HCT116 (cell line): ENCODE results near the gene TUB. TPM values are rescaled to one million over a fixed set of nuclear protein-coding genes. Genes with fewer than 3 reads are reported as not detected.

Experiments used
- ATAC-seq: fragments of 200-7000 bp; cut with Tn5 transposase; 2 replicates; pipeline ENCODE4 v1.9.1; 2020; ENCODE audit warnings: mild to moderate bottlenecking, moderate library complexity
- BruUV-seq: library from RNA; stranded (reverse); fragments of 400-500 nt; replicated peaks from 2 replicates; lab custom pipeline; 2021; lab: Mats Ljungman, UMichigan
- CTCF ChIA-PET: fragments of 300-600 bp; sonication (Branson Sonifier 250); formaldehyde crosslinking; loops from one replicate; lab custom pipeline; 2021; ENCODE audit warnings: antibody characterized with exemption; lab: Charles Lee
- POLR2A ChIA-PET: fragments of 300-600, 350-600 bp; sonication (Branson Sonifier 250); formaldehyde crosslinking; loops from one replicate; lab custom pipeline; 2021; ENCODE audit warnings: antibody characterized with exemption; lab: Charles Lee
- RAD21 ChIA-PET, 2 experiments: fragments of 300-600 bp; sonication (Branson Sonifier 250); formaldehyde crosslinking; loops; one replicate each; lab custom pipeline; 2023; ENCODE audit warnings: low total read pairs in 2 of 2; ENCODE audit not compliant: uncharacterized antibody in 2 of 2, unreplicated experiment in 2 of 2, low non-redundant PET in 1 of 2; lab: Charles Lee
- DNase-seq: peaks from one replicate; pipeline ENCODE4 v3.0.0-alpha.2; 2010; ENCODE audit warnings: low read depth, low spot score
- H2AFZ ChIP-seq: fragments of 200-600 bp; shearing (Covaris generic), sonication (generic); 2 replicates; pipeline ENCODE4 v1.6.1; 2017; ENCODE audit warnings: low read depth, mixed run types, mixed read lengths, antibody characterized with exemption, low read length; ENCODE audit not compliant: poor library complexity, severe bottlenecking
- H3K27ac ChIP-seq: 2 replicates; pipeline ENCODE4 v1.5.1; 2012; ENCODE audit warnings: low read depth, low read length
- H3K27me3 ChIP-seq: fragments of 200-600 bp; sonication (generic); 2 replicates; pipeline ENCODE4 v1.6.1; 2016; ENCODE audit warnings: mixed run types, low read length, mixed read lengths; ENCODE audit not compliant: insufficient read depth
- H3K36me3 ChIP-seq, 2 experiments: fragments of 200-500 bp in 1 of 2; fragments of 200-600 bp in 1 of 2; sonication (Bioruptor generic) in 1 of 2; sonication (generic) in 1 of 2; 2 replicates each; pipeline versions ENCODE4 v1.5.1 to v1.6.1; 2014 to 2016; ENCODE audit warnings: low read length in 2 of 2, inconsistent platforms in 1 of 2, mixed read lengths in 1 of 2, mixed run types in 1 of 2; ENCODE audit not compliant: insufficient read depth in 2 of 2, control insufficient read depth in 1 of 2
- H3K4me1 ChIP-seq, 2 experiments: fragments of 200-600 bp in 1 of 2; sonication (generic) in 1 of 2; 2 replicates each; pipeline versions ENCODE4 v1.5.1 to v1.6.1; 2012 to 2017; ENCODE audit warnings: low read length in 2 of 2, inconsistent platforms in 1 of 2, mild to moderate bottlenecking in 1 of 2, mixed read lengths in 1 of 2, mixed run types in 1 of 2, moderate library complexity in 1 of 2; ENCODE audit not compliant: insufficient read depth in 2 of 2, control insufficient read depth in 1 of 2
- H3K4me2 ChIP-seq: fragments of 200-600 bp; sonication (generic); 2 replicates; pipeline ENCODE4 v1.6.1; 2017; ENCODE audit warnings: mixed run types, low read length, mixed read lengths
- H3K4me3 ChIP-seq, 2 experiments: fragments of 200-600 bp in 1 of 2; sonication (generic) in 1 of 2; replicated peaks in 1 of 2; 2 replicates each; pipeline ENCODE4 v1.5.1; 2011 to 2016; ENCODE audit warnings: low read length in 2 of 2, control low read depth in 1 of 2, low read depth in 1 of 2, mild to moderate bottlenecking in 1 of 2, mixed read lengths in 1 of 2, mixed run types in 1 of 2
- H3K79me2 ChIP-seq: fragments of 200-600 bp; sonication (generic); 2 replicates; pipeline ENCODE4 v1.6.1; 2017; ENCODE audit warnings: mild to moderate bottlenecking, mixed run types, low read length, moderate library complexity, mixed read lengths; ENCODE audit not compliant: insufficient read depth
- H3K9ac ChIP-seq: fragments of 200-600 bp; sonication (generic); 2 replicates; pipeline ENCODE4 v1.6.1; 2016; ENCODE audit warnings: low read length, mixed read lengths
- H3K9me2 ChIP-seq: fragments of 200-600 bp; sonication (generic), shearing (Covaris generic); 2 replicates; pipeline ENCODE4 v1.6.1; 2017; ENCODE audit warnings: mixed run types, mild to moderate bottlenecking, moderate library complexity; ENCODE audit not compliant: insufficient read depth
- H3K9me3 ChIP-seq, 2 experiments: fragments of 200-500 bp in 1 of 2; fragments of 200-600 bp in 1 of 2; sonication (Bioruptor generic) in 1 of 2; sonication (generic) in 1 of 2; 2 replicates each; pipeline ENCODE4 v1.6.1; 2014 to 2017; ENCODE audit warnings: low read length in 2 of 2, mixed read lengths in 2 of 2, inconsistent platforms in 1 of 2, low read depth in 1 of 2, mild to moderate bottlenecking in 1 of 2, mixed run types in 1 of 2, moderate library complexity in 1 of 2; ENCODE audit not compliant: control insufficient read depth in 1 of 2, insufficient read depth in 1 of 2
- H4K20me1 ChIP-seq: fragments of 200-600 bp; sonication (generic), shearing (Covaris generic); 2 replicates; pipeline ENCODE4 v1.6.1; 2017; ENCODE audit warnings: mixed run types, mild to moderate bottlenecking, moderate library complexity; ENCODE audit not compliant: insufficient read depth
- CBX3 ChIP-seq: IDR thresholded peaks from 2 replicates; pipeline ENCODE4 v1.6.1; 2012; ENCODE audit warnings: low read depth
- CEBPB ChIP-seq: IDR thresholded peaks from 2 replicates; pipeline ENCODE4 v1.6.1; 2012; ENCODE audit warnings: low read depth
- CTCF ChIP-seq, 3 experiments: fragments of 200-600 bp in 1 of 3; sonication (generic) in 1 of 3; IDR thresholded peaks in 2 of 3; conservative IDR thresholded peaks in 1 of 3; 2 replicates each; pipeline ENCODE4 v1.5.1; 2012 to 2017; ENCODE audit warnings: low read depth in 2 of 3, low read length in 2 of 3, antibody characterized with exemption in 1 of 3, borderline replicate concordance in 1 of 3, control low read depth in 1 of 3, mild to moderate bottlenecking in 1 of 3, mixed read lengths in 1 of 3, mixed run types in 1 of 3, moderate library complexity in 1 of 3; ENCODE audit not compliant: insufficient read depth in 1 of 3
- ELF1 ChIP-seq: IDR thresholded peaks from 2 replicates; pipeline ENCODE4 v1.6.1; 2012; ENCODE audit warnings: low read depth, borderline replicate concordance
- EZH2phosphoT487 ChIP-seq: fragments of 200-600 bp; IDR thresholded peaks from 2 replicates; pipeline ENCODE4 v1.6.1; 2018; ENCODE audit warnings: antibody characterized with exemption, borderline replicate concordance
- POLR2A ChIP-seq: IDR thresholded peaks from 2 replicates; pipeline ENCODE4 v1.7.0; 2011; ENCODE audit warnings: borderline replicate concordance; ENCODE audit not compliant: insufficient read depth, insufficient read length; ENCODE audit errors: extremely low read depth
- RAD21 ChIP-seq: IDR thresholded peaks from 2 replicates; pipeline ENCODE4 v1.6.1; 2012; ENCODE audit warnings: low read depth, mild to moderate bottlenecking
- SIN3A ChIP-seq: IDR thresholded peaks from 2 replicates; pipeline ENCODE4 v1.6.1; 2012; ENCODE audit warnings: low read depth
- SP1 ChIP-seq: IDR thresholded peaks from 2 replicates; pipeline ENCODE4 v1.6.1; 2012; ENCODE audit warnings: low read depth
- SRF ChIP-seq: IDR thresholded peaks from 2 replicates; pipeline ENCODE4 v1.6.1; 2012; ENCODE audit warnings: low read depth
- YY1 ChIP-seq: IDR thresholded peaks from 2 replicates; pipeline ENCODE4 v1.6.1; 2011; ENCODE audit warnings: low read length, low read depth, moderate library complexity, mild to moderate bottlenecking; ENCODE audit not compliant: insufficient replicate concordance; ENCODE audit errors: extremely low read depth
- ZNF274 ChIP-seq: fragments of 200-500 bp; sonication (Bioruptor generic); IDR thresholded peaks from 2 replicates; pipeline ENCODE4 v1.6.1; 2014; ENCODE audit warnings: mild to moderate bottlenecking, low read depth, low read length, inconsistent platforms
- intact Hi-C: fragments of 100-400 bp; cut with micrococcal nuclease; formaldehyde crosslinking; loops from 2 replicates; pipeline ENCODE4 v1.10.0; 2022
- total RNA-seq: library from RNA; stranded (reverse); gene quantifications from one replicate; pipeline ENCODE4 v1.2.1, GENCODE V29; 2021; ENCODE audit not compliant: unreplicated experiment

The TUB gene
- total RNA-seq, 1 experiment from 2014 or later = 0.02 TPM

GRCh38 chr11:8138526-8138925 is 57.5 kb downstream of the TUB start:
- ChIA-PET CTCF (no interaction called here), POLR2A (no interaction called here), RAD21 (no interaction called here)
- H3K36me3 ChIP-seq = no peaks in the 10 kb centered on the region
- H3K27me3 ChIP-seq = no peaks in the 10 kb centered on the region
- TF ChIP-seq CTCF (IDR thresholded peaks at IDR 0.05 in 2 of 3, conservative IDR thresholded peaks at IDR 0.05 in 1 of 3; ENCODE audit: borderline replicate concordance in 1 of 3, insufficient read depth in 1 of 3, low read depth in 2 of 3, low read length in 2 of 3) (no peak), CEBPB (no peak), ZNF274 (no peak), SP1 (no peak), SRF (no peak), SIN3A (no peak), RAD21 (no peak), POLR2A (no peak)
- BruUV-seq = no TSS peak
- H2AFZ ChIP-seq = no peak overlapping the region
- H3K4me2 ChIP-seq = no peak overlapping the region
- no peak overlapping the region for H3K4me3 ChIP-seq
- no peaks in the 10 kb centered on the region for H3K4me1 ChIP-seq
- no peaks in the 10 kb centered on the region for H4K20me1 ChIP-seq
- DNase-seq (no peak), ATAC-seq (no peak)
- no peaks in the 10 kb centered on the region for H3K79me2 ChIP-seq
- intact Hi-C loops = no loop called here
- no peaks in the 10 kb centered on the region for H3K9me3 ChIP-seq
- no peak overlapping the region for H3K27ac ChIP-seq
- no peak overlapping the region for H3K9ac ChIP-seq
- H3K9me2 ChIP-seq = no peaks in the 10 kb centered on the region

- H2AFZ ChIP-seq = no peak overlapping the region
- no peak for ATAC-seq
- no peaks in the 10 kb centered on the region for H4K20me1 ChIP-seq
- H3K4me3 ChIP-seq = no peak overlapping the region
- no peaks in the 10 kb centered on the region for H3K9me2 ChIP-seq
- no peaks in the 10 kb centered on the region for H3K79me2 ChIP-seq
- TF ChIP-seq POLR2A (no peak), CTCF (IDR thresholded peaks at IDR 0.05 in 2 of 3, conservative IDR thresholded peaks at IDR 0.05 in 1 of 3; ENCODE audit: borderline replicate concordance in 1 of 3, insufficient read depth in 1 of 3, low read depth in 2 of 3, low read length in 2 of 3) (no peak), EZH2phosphoT487 (no peak), CBX3 (no peak), ELF1 (no peak), YY1 (no peak), SP1 (no peak)
- no peaks in the 10 kb centered on the region for H3K4me1 ChIP-seq
- POLR2A ChIA-PET = no interaction called here
- H3K9ac ChIP-seq = no peak overlapping the region
- CTCF ChIA-PET = no interaction called here
- no TSS peak for BruUV-seq
- H3K27ac ChIP-seq = no peak overlapping the region
- H3K36me3 ChIP-seq = no peaks in the 10 kb centered on the region
- intact Hi-C loops = no loop called here
- no peak overlapping the region for H3K4me2 ChIP-seq
- no peak for DNase-seq
- H3K9me3 ChIP-seq = no peaks in the 10 kb centered on the region
- RAD21 ChIA-PET = no interaction called here
- H3K27me3 ChIP-seq = no peaks in the 10 kb centered on the region
Measured at GRCh38 chr11:8149726-8150125, 68.7 kb downstream of the TUB start.
